Left renal cortex interstitium (tissue), 4 donors: ENCODE measurements around the gene GALNT17. TPM values are rescaled to one million over a fixed set of nuclear protein-coding genes. Genes with fewer than 3 reads are reported as not detected.

Experiments used
- DNase-seq, 4 donors: peaks; one replicate each; pipeline ENCODE4 v3.0.0-alpha.2; 2013; ENCODE audit warnings: low read depth in 4 of 4, low spot score in 2 of 4, missing footprints in 1 of 4
- polyA plus RNA-seq, 4 donors: library from polyadenylated mRNA; unstranded; fragments of 120-200 nt; gene quantifications; one replicate each; pipeline ENCODE4 v1.2.1, GENCODE V29; 2013; ENCODE audit not compliant: insufficient read length in 4 of 4

GALNT17 gene
- polyA plus RNA-seq, 4 donors: 3.1 to 4.8 (median 4.2) TPM

DNA sequence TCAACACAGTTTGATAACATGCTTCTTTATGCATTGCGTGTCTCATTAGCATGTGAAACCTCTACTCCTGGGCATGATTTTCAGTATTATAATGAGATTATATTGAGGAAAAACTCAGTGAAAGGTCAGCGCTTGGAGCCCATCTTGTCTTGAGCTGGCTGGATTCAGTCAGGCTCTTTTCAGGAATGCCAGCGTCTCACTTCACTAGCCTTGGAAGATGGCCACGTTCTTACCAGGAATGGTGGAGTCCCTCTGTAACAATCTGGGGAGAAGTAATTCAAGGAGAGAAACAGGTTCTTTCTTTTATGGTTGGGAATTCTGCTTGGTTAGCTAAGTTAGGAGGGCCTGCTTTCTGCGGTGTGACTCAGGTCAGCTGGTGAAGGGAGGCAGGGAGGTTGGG lies 241.0 kb downstream of the GALNT17 start:
- DNase-seq: no peak

GRCh38 chr7:71377062-71377461 lies 245.1 kb downstream of the GALNT17 start:
- no peak for DNase-seq

- DNase-seq: no peak
Measured at GRCh38 chr7:71377469-71377868, 245.5 kb downstream of the GALNT17 start.

DNA sequence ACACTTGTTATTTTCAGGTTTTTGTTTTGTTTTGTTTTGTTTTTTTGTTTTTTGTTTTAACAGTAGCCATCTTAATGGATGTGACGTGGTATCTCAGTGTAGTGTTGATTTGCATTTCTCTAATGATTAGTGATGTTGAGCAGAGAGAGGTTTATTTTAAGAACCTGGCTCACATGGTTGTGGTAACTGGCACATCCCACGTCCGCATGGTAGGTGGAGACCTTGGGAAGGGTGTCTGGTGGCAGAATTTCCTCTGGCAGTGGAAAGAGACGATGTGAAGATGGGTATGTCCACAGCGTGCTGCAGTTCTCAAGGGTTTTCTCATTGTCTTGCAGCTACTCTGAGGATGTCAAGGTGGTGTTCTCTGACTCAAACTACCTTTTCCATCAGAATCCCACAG lies 252.2 kb downstream of the GALNT17 start:
- DNase-seq: no peak

DNA sequence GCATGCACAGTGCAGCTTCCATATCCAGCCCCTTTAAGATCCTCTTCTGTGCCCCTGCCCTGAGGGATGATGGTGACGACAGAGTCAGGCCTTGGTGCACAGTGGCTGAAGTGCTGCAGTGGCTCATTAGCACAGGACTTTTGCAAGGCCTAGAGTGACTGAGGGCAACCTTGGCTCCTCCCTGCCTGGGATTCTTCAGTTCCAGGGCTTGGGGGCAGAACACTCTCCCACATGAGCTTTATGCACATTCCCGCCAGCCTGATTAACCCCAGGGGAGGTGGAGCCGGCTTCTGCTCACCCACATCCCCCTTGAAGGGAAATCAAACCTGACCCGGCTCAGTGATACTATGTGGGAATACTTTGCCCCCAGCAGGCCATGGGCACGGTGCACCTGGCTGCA lies 253.4 kb downstream of the GALNT17 start:
- no peak for DNase-seq

DNA sequence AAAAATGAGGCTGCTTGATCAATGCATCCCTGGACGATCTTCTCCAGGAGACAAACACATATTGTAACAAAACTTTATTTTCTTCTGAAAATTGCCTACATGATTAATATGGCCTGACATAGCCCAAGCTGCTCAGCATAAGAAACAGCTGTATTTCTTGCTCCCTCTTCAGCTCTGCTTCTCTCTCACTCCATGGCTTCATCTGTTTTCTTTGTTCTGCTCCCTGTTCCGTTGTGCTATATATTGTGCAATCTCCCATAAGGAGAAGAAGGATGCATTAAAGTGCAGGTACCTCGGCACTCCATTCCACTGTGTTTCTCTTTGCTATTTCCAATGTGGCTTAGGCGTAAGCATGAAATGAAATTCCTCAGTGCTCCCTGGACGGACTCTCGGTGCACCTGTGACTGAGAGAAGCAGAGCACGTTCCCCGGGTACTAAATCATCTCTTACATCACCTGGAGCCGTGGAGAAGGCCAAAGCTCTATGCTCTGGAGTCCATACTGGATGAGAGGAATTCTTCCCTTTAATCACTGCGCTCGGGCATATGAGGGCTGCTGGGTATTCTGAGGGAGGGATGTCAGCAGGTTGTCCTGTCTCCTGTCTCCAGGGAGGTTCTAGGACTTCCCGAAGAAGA lies 254.3 kb downstream of the GALNT17 start:
- DNase-seq: no peak

DNA sequence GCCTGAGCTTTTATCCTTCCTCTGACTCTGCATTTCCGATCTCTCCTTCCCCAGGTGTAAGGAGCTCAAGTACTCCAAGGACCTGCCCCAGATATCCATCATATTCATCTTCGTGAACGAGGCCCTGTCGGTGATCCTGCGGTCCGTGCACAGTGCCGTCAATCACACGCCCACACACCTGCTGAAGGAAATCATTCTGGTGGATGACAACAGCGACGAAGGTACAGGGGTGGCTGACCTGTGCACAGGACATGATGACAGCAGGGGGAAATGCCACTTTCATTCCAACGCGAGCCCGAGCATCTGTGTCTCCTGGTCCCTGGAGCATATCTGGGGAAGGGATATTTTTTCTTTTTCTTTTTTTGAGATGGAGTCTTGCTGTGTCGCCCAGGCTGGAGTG lies 256.2 kb downstream of the GALNT17 start:
- DNase-seq: no peak

GRCh38 chr7:71389976-71390375 lies 258.0 kb downstream of the GALNT17 start:
- DNase-seq: no peak

- DNase-seq: no peak
Measured at GRCh38 chr7:71393661-71394060, 261.7 kb downstream of the GALNT17 start.

DNA sequence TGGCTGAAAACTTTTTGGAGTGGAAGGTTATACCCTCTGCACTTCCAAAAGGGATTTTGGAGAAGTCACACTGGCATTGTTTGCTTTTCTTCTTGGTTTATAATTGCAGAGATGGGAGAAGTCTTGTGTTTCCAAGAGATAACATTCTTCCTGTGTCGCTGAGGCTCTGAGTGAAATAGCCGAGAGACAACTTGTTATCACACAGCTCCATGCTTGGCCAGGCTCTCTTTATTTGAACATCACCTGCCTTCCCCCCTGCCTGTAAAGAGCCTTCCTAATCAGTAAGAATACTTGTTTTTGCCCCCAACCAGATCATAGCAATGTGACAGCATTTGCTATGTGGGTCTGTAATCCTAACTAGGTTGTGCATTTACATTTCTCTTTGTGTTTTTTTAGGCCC lies 270.7 kb downstream of the GALNT17 start:
- no peak for DNase-seq

DNA sequence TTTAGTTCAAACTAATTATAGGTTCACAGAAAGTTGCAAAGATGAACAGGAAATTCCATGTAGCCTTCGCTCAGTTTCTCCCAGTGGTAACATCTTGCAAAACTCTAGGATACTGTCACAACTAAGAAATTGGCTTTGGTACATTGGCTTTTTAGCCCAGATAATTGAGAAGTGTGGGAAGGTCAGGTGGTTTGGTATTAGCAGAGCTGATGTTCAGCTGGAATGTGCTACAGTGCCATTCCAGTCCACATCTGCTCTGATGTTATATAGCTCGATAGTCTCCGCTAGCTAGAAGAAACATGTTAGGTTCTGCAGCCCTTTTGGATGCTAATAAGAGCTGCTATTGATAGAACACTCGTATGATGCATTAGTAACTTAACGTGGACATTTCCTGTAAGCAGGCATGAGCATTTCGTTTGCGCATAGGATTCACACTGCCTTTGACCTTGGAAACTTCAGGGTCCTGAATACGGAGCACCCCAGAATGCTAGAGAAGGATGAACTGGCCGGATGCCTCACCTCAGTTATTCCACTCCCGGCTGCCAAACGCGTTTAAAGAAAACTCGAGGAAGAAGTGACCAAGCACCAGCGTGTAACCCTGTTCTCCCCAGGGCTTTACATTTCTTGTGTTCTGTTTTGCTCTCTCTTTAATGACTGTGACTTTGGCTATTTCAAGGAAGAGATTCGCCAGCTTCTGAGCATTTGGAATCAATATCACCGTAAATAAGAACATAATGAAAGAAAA lies 271.4 kb downstream of the GALNT17 start:
- no peak for DNase-seq

DNA sequence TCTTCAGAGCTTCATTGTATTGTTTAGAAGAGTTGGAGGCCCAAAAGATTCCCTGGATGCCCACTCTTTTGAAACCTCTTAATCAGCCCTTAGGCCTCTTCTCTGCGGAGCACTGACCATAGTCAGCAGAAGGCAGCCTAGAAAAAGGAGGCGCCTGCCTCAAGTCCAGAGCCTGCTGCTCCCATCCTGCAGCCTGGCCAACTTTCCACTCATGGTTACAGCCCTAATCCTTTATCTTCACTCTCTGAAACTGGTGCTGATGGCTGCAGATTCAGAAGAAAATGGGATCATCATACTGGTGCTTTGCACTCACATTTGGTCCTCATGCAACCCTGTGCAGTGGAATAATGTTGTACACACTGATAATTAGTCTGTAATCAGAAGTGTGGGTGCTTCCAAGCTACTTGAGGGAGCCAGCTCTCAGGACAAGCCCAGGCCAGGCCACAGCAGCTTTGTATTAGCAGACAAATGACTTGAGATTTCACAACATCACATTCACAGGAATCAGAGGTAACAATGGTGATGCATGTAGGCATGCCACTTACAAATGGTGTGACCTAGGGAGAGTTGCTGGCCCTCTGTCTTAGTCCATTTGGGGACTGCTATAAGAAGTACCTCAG lies 272.9 kb downstream of the GALNT17 start:
- no peak for DNase-seq

- DNase-seq: no peak
Measured at GRCh38 chr7:71408271-71408670, 276.3 kb downstream of the GALNT17 start.

DNA sequence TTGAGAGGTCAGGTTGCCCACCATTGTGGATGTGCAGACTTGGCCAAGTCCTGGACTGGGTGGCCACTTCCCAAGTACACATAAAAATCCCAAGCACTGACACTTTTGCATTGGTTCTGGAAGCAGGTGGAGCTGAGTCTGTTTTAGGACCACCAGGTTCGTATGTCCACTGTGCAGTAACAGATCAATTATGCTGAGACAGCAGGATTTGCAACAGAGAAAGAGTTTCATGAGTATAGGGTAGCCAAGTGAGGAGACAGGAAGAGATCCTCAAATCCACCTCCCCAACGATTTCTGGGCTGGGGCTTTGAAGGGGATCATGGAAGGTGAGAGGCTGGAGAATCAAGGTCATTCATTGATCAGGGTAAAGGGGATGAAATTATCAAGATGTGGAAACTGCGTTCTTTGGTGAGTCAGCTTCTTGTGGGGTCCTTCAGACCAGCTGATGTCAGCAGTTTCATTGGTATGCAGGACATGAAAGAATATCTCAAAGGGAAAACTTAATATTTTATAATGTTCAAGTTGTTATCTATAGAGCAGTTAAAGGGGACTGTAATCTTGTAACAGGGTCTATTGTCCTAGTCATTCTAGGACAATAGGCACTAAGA lies 277.7 kb downstream of the GALNT17 start:
- DNase-seq: no peak

DNA sequence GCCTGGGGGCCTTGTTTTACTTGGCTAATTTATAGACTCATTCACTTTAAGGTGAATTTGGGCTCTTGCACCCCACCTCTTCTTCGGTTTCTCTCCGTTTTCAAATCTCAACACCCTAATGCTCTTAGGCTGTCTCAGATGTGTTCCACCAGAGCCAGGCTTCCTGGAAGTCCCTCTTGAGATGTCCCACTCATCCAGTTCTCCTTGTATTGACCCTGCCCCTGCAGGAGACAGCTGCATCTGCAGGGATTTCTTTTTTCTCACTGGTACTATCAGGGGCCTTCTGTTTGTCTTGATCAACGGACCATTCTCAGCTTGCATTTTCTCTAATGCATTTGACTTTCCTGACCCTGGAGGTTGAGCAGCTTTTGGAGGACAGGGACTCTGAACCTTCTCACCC lies 279.5 kb downstream of the GALNT17 start:
- no peak for DNase-seq

DNA sequence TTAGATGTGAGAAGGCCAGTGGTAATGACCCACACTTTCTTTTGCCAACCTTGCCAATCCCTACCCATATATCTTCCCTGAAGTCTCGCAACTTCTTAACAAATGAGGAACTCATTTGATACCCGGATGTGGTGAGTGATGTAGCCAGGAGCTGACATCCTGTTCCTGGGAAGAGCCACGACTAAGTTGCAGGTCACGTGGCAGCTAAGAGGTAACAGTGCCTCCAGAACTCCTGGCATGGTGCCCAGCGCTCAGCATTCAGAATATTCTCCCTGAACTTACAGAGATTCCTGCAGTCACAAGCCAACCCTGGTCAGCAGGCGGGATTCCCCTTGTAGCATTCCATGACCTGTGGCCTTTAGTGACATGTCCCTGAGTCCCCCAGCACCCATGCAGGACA lies 282.5 kb downstream of the GALNT17 start:
- DNase-seq: no peak

DNA sequence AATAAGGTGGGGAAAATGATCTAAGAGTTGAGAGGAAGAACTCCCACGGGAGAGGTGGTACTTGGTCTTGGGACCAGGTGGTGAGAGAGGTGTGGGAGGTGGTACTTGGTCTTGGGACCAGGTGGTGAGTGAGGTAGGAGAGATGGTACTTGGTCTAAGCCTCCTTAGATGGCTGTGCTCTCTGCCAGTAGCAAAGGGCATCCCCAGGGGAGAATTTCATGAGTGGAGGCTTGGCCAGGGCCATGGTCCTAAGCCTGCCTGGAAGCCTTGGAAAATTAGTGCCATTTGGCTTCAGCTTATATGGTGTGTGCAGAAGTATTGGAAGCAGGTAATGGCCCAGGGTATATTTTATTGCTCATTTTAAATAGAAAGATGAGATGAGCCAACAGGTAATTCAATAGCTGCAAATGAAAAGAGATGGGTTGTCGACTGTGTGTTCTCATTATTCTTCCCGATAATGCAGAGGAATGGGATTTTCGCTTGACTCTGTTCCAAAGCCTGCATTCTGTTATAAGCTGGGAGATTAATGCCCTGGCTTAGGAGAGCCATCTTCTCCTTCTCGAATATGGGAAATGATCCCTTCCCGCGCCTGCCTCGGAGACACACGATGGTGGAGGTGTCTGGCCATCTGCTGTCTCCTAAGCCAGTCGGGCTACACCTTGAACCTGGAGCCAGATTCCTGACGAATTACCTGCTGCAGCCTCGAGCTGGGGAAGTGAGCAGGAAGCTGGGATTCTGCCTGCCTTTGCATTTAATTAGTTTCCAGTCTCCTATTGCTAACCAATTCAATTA lies 287.8 kb downstream of the GALNT17 start:
- no peak for DNase-seq

- DNase-seq: no peak
Measured at GRCh38 chr7:71422104-71422503, 290.2 kb downstream of the GALNT17 start.

GRCh38 chr7:71424166-71425035 lies 292.5 kb downstream of the GALNT17 start:
- no peak for DNase-seq

GRCh38 chr7:71429083-71429482 lies 297.1 kb downstream of the GALNT17 start:
- DNase-seq: no peak
